ENCODE data around the gene BICDL2. TPM values are rescaled to one million over a fixed set of nuclear protein-coding genes. Genes with fewer than 3 reads are reported as not detected.
A peak's percentile ranks its signal among the peaks of the same experiment; 100 is the strongest.
"Not testable (repeated sequence)": the region's sequence is repeated elsewhere in the genome, so short reads cannot be mapped to it uniquely, and the experiment has no call there.

BICDL2 gene
- total RNA-seq (under 1 TPM in 2 of 9 donors, not detected in 7; 0.14 to 0.31 TPM), polyA plus RNA-seq (under 1 TPM in 2 of 3 donors, not detected in 1; 0.20 to 0.24 TPM)
- long read RNA-seq, donor 1, result 0 reads
- long read RNA-seq, donor 2, result 0 reads
- long read RNA-seq, donor 3, result 0 reads
- long read RNA-seq, donor 4, result 0 reads
- long read RNA-seq, donor 5, partial matches to known transcripts, result 1 of 1 reads
- long read RNA-seq, donor 5, other reads (novel, unspliced or antisense), result 0 of 1 reads
- long read RNA-seq, donor 6, result 0 reads
- long read RNA-seq, donor 7, result 0 reads
- long read RNA-seq, donor 8, result 0 reads
- long read RNA-seq, donor 9, result 0 reads
- long read RNA-seq, donor 10, result 0 reads

GRCh38 chr16:3036726-3037315 is at the start of gene BICDL2:
TSS of gene BICDL2 (minus strand) at chr16:3036944. CDS start at chr16:3035496, 1,448 bp downstream.
- H3K36me3 ChIP-seq (replicated peaks in 1 of 2), result no peaks in the 10 kb centered on the region
- peaks cover 54% of the 10 kb centered on the region for H3K27me3 ChIP-seq
- TF ChIP-seq CTCF (IDR thresholded peaks at IDR 0.05) (no peak), POLR2A (IDR thresholded peaks at IDR 0.05) (no peak)
- no peak within 1 kb of the TSS for H3K27ac ChIP-seq
- H3K4me1 ChIP-seq (replicated peaks in 1 of 2), result no peaks in the 10 kb centered on the region
- H3K9me3 ChIP-seq (replicated peaks in 1 of 3), result no peaks in the 10 kb centered on the region
- no peak for DNase-seq
- intact Hi-C loops (cut with DNase I), result no loop called here
- WGBS, 4 donors, result 7 to 56% (median 20%) methylated on average over 6 to 43 of the region's 44 CpGs
- no peak within 1 kb of the TSS for H3K4me3 ChIP-seq

- DNase-seq, result no peak
- 71 to 83% (median 81%) methylated on average over 17 of the region's 17 CpGs for WGBS, 4 donors
- intact Hi-C loops (cut with DNase I), result no loop called here
- Histone ChIP-seq H3K4me3 (peak overlapping the region in 1 of 4 donors; percentile 36), H3K36me3 (replicated peaks in 1 of 2) (no peaks in the 10 kb centered on the region), H3K9me3 (replicated peaks in 1 of 3) (no peaks in the 10 kb centered on the region), H3K27ac (peak overlapping the region in 1 of 5 donors; percentile 51), H3K27me3 (no peaks in the 10 kb centered on the region), H3K4me1 (replicated peaks in 1 of 2) (peaks cover 0 to 4% of the 10 kb centered on the region in 2 donors)
- no peak for TF ChIP-seq POLR2A (IDR thresholded peaks at IDR 0.05)
Measured at GRCh38 chr16:3085868-3086595, 49.3 kb upstream of the BICDL2 start.

- H3K4me3 ChIP-seq, result no peak overlapping the region
- 68 to 75% (median 69%) methylated on average over 7 of the region's 7 CpGs for WGBS, 4 donors
- no peak overlapping the region for H3K27ac ChIP-seq
- no peaks in the 10 kb centered on the region for H3K27me3 ChIP-seq
- intact Hi-C loops (cut with DNase I), result no loop called here
- no peaks in the 10 kb centered on the region for H3K36me3 ChIP-seq (replicated peaks in 1 of 2)
- no peak for TF ChIP-seq CTCF (IDR thresholded peaks at IDR 0.05)
- DNase-seq, result no peak
- H3K9me3 ChIP-seq (replicated peaks in 1 of 3), result no peaks in the 10 kb centered on the region
- peaks cover 0 to 4% of the 10 kb centered on the region in 2 donors for H3K4me1 ChIP-seq (replicated peaks in 1 of 2)
Measured at GRCh38 chr16:3084969-3085670, 48.4 kb upstream of the BICDL2 start.

- 85 to 95% (median 90%) methylated on average over 1 of the region's 1 CpG for WGBS, 4 donors
Measured at GRCh38 chr16:3084491-3084890, 47.7 kb upstream of the BICDL2 start.

GRCh38 chr16:3083408-3083807 is 46.7 kb upstream of the BICDL2 start:
- DNase-seq; H3K4me3 ChIP-seq; H3K27me3 ChIP-seq; H3K36me3 ChIP-seq (replicated peaks in 1 of 2); H3K9me3 ChIP-seq (replicated peaks in 1 of 3); intact Hi-C loops (cut with DNase I); H3K4me1 ChIP-seq (replicated peaks in 1 of 2); H3K27ac ChIP-seq: not testable (repeated sequence)
- 85 to 93% (median 90%) methylated on average over 3 to 8 of the region's 8 CpGs for WGBS, 4 donors

More at GRCh38 chr16:3084491-3084890, 47.7 kb upstream of the BICDL2 start:
- Histone ChIP-seq H3K9me3 (replicated peaks in 1 of 3) (no peaks in the 10 kb centered on the region), H3K27ac (no peak overlapping the region), H3K36me3 (replicated peaks in 1 of 2) (no peaks in the 10 kb centered on the region), H3K4me3 (no peak overlapping the region), H3K27me3 (no peaks in the 10 kb centered on the region), H3K4me1 (replicated peaks in 1 of 2) (peaks cover 0 to 4% of the 10 kb centered on the region in 2 donors)
- intact Hi-C loops (cut with DNase I), result no loop called here
- no peak for DNase-seq
- TF ChIP-seq POLR2A (IDR thresholded peaks at IDR 0.05), result no peak
- TF ChIP-seq CTCF (IDR thresholded peaks at IDR 0.05), result no peak

GRCh38 chr16:3081957-3082356 is 45.2 kb upstream of the BICDL2 start:
- H3K4me3 ChIP-seq; H3K27ac ChIP-seq; intact Hi-C loops (cut with DNase I); H3K27me3 ChIP-seq; DNase-seq; H3K9me3 ChIP-seq (replicated peaks in 1 of 3); H3K4me1 ChIP-seq (replicated peaks in 1 of 2); H3K36me3 ChIP-seq (replicated peaks in 1 of 2): not testable (repeated sequence)
- 90 to 93% (median 92%) methylated on average over 9 to 13 of the region's 13 CpGs for WGBS, 4 donors
